Mucosa of descending colon (tissue), 3 donors: ENCODE data around the gene PCDHGB1. TPM values are rescaled to one million over a fixed set of nuclear protein-coding genes. Genes with fewer than 3 reads are reported as not detected.
"Not testable (repeated sequence)": the region's sequence is repeated elsewhere in the genome, so short reads cannot be mapped to it uniquely, and the experiment has no call there.

Experiments
- ATAC-seq: fragments of 200-7000 bp; cut with Tn5 transposase; one replicate; pipeline ENCODE4 v1.9.1; 2020; ENCODE audit warnings: mild to moderate bottlenecking, moderate library complexity
- DNase-seq, 3 donors: peaks; one replicate each; pipeline ENCODE4 v3.0.0-alpha.2; 2020
- H3K36me3 ChIP-seq: fragments of 200-600 bp; one replicate; pipeline ENCODE4 v1.8.0; 2021; ENCODE audit warnings: low read depth, mild to moderate bottlenecking
- H3K4me1 ChIP-seq: fragments of 200-600 bp; one replicate; pipeline ENCODE4 v1.8.0; 2021; ENCODE audit warnings: low read depth, mild to moderate bottlenecking
- H3K4me3 ChIP-seq: fragments of 200-600 bp; one replicate; pipeline ENCODE4 v1.8.0; 2021; ENCODE audit warnings: mild to moderate bottlenecking
- H3K9me3 ChIP-seq: fragments of 200-600 bp; one replicate; pipeline ENCODE4 v1.8.0; 2021; ENCODE audit warnings: mild to moderate bottlenecking
- CTCF ChIP-seq: fragments of 200-600 bp; IDR thresholded peaks from one replicate; pipeline ENCODE4 v1.8.0; 2022; ENCODE audit warnings: antibody characterized with exemption, mild to moderate bottlenecking
- intact Hi-C, 2 donors: fragments of 100-400 bp; cut with DNase I in 1 of 2; cut with micrococcal nuclease in 1 of 2; formaldehyde crosslinking; loops; one replicate each; pipeline versions ENCODE4 v1.11.0 to v1.11.1; 2022; cut with DNase I, micrococcal nuclease
- total RNA-seq, 3 donors: library from RNA; stranded (reverse); fragmentation: NEBNext Ultra II Directional in 2 of 3; extraction: Animal tissue kit (Norgen Biotek cat#: 25700) in 2 of 3; gene quantifications; one replicate each; pipeline versions ENCODE4 v1.2.1 to v1.2.4, GENCODE V29; 2021 to 2023
- donor health status: DM: no; HTN: no; CAD: no; lungs with moderate emphysema.
- donor health status: DM: no; HTN: no; CAD: no.
- donor health status: DM: no; HTN: yes; CAD: no.

The PCDHGB1 gene
- total RNA-seq, 3 donors from 2014 or later: 1.0 to 4.1 (median 1.2) TPM

GRCh38 chr5:141343953-141344463 is 5.9 kb upstream of the PCDHGB1 start:
- Histone ChIP-seq H3K36me3 (no peaks in the 10 kb centered on the region), H3K9me3 (peaks cover 80% of the 10 kb centered on the region), H3K4me1 (no peaks in the 10 kb centered on the region), H3K4me3 (no peak overlapping the region)
- intact Hi-C loops: no loop called here
- no peak for TF ChIP-seq CTCF
- DNase-seq: no peak
- no peak for ATAC-seq

DNA sequence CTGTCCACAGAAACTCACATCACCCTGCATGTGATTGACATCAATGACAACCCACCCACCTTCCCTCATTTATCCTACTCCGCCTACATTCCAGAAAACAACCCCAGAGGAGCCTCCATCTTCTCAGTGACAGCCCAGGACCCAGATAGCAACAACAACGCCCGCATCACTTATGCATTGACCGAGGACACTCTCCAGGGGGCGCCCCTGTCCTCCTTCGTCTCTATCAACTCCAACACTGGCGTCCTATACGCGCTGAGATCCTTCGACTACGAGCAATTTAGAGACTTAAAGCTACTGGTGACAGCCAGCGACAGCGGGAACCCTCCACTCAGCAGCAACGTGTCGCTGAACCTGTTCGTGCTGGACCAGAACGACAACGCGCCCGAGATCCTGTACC is 4.6 kb upstream of the PCDHGB1 start:
- Histone ChIP-seq H3K9me3 (peaks cover 74% of the 10 kb centered on the region), H3K4me3 (no peak overlapping the region)
- TF ChIP-seq CTCF: no peak

GRCh38 chr5:141346017-141346416 is 3.9 kb upstream of the PCDHGB1 start:
- H3K36me3 ChIP-seq, H3K4me3 ChIP-seq, DNase-seq, H3K4me1 ChIP-seq, ATAC-seq, intact Hi-C loops: not testable (repeated sequence)
- H3K9me3 ChIP-seq: peaks cover 70% of the 10 kb centered on the region

More for the DNA sequence above, 4.6 kb upstream of the PCDHGB1 start:
- ATAC-seq (no peak), DNase-seq (no peak)
- intact Hi-C loops: no loop called here
- H3K4me1 ChIP-seq: no peaks in the 10 kb centered on the region
- H3K36me3 ChIP-seq: no peaks in the 10 kb centered on the region

- no peak for TF ChIP-seq CTCF
- Histone ChIP-seq H3K4me3 (no peak overlapping the region), H3K9me3 (peaks cover 46% of the 10 kb centered on the region)
Measured at GRCh38 chr5:141351591-141351990, 1.7 kb downstream of the PCDHGB1 start.

DNA sequence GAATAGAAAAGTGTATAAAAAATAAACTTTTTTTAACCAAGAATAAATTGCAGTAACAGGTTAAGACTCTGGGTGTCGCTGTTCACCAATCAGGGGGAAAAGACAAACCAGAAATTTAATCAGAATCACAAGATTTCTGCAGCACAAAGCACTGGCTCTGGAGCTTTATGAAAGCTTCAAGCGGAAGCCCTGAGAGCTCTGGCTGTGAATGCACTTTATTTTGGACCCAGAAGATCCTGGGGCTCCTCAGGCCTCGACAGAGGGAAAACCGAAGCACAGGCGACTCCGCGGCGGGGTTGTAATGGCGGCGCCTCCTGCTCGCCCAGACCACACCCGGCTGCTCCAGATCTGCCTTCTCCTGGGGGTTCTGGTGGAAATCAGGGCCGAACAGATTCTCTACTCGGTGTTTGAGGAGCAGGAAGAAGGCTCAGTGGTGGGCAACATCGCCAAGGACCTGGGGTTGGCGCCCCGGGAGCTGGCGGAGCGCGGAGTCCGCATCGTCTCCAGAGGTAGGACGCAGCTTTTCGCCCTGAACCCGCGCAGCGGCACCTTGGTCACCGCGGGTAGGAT is 5.1 kb downstream of the PCDHGB1 start, which contains the start of gene PCDHGA4:
Gene PCDHGA4 (plus strand): TSS at position 122 of the 570 bp plus-strand sequence. CDS start 87 bp downstream, at position 209.
- no peaks in the 10 kb centered on the region for H3K4me1 ChIP-seq
- intact Hi-C loops: no loop called here
- no peak for ATAC-seq
- no peak within 1 kb of the TSS for H3K4me3 ChIP-seq
- no peaks in the 10 kb centered on the region for H3K36me3 ChIP-seq
- H3K9me3 ChIP-seq: peaks cover 41% of the 10 kb centered on the region
- DNase-seq: no peak
- TF ChIP-seq CTCF: no peak

More at GRCh38 chr5:141351591-141351990, 1.7 kb downstream of the PCDHGB1 start:
- no peaks in the 10 kb centered on the region for H3K36me3 ChIP-seq
- no peak for DNase-seq
- intact Hi-C loops: no loop called here
- H3K4me1 ChIP-seq: no peaks in the 10 kb centered on the region
- no peak for ATAC-seq

DNA sequence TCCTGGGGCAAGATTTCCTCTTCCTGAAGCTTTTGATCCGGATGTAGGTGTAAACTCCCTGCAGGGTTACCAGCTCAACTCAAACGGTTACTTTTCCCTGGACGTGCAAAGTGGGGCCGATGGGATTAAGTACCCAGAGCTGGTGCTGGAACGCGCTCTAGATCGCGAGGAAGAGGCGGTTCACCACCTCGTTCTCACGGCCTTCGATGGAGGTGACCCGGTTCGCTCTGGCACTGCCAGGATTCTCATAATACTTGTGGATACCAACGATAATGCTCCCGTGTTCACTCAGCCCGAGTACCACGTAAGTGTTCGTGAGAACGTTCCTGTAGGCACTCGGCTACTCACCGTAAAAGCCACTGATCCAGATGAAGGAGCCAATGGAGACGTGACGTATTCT is 5.7 kb downstream of the PCDHGB1 start:
- peaks cover 42% of the 10 kb centered on the region for H3K9me3 ChIP-seq
- ATAC-seq (no peak), DNase-seq (no peak)
- TF ChIP-seq CTCF: no peak
- H3K4me3 ChIP-seq: no peak overlapping the region
- H3K36me3 ChIP-seq: no peaks in the 10 kb centered on the region
- no peaks in the 10 kb centered on the region for H3K4me1 ChIP-seq
- intact Hi-C loops: no loop called here
